Eye (tissue), 1 donor: ENCODE measurements around the gene SLC22A2.

ENCODE experiments used
- DNase-seq: peaks from one replicate; pipeline ENCODE4 v3.0.0-alpha.2; 2015

Gene SLC22A2

DNA sequence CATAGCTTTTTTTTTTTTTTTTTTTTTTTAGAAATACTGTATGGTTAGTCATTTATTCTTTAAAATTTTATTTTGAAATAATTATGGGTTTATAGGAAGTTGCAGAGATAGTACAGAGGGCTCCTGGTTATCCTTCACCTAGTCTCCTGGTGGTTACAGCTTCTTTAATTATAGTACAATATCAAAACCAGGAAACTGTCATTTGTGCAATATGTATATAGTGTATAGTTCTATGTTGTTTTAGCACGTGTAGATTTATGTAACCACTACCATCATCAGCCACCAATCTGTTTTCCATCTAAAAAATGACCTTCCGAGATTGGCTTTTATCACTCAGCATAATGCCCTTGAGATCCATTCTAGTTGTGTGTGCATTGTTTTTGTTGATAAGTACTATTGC, 54.7 kb downstream of the SLC22A2 start:
- no peak for DNase-seq

DNA sequence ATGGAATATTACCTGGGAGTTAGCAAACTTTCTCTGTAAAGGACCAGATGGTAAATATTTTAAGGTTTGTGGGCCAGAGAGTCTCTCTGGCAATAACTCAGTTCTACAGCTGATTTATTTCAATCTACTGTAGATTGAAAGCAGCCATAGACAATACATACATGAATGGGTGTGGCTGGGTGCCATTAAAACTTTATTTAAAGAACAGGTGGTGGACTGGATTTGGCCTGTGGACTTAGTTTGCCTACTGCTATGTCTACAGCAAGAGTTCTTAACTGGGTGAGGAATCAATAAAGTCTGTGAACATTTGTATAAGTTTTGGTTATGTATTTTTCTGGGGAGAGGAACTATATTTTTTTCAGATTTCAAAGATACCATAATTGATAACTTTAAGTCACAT, 55.1 kb downstream of the SLC22A2 start:
- no peak for DNase-seq

DNA sequence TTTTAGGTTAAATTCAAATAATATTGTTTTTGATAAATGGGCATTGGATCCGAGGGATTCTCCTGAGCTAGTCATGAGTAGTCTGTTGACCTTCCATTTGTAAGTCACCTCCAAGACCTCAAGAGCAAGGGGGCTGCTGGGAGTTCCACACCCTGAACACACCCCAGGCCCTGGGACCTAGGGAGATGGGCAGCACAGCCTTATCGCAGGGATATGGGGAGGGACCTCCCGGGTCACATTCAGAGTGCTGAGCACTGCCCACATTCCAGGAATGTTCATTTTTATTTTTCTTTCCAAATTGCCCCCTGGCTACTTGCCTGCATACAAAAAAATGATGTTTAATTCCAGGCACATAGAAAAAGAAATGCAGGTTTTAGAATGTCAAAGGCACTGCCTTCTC, 55.5 kb downstream of the SLC22A2 start:
- no peak for DNase-seq

DNA sequence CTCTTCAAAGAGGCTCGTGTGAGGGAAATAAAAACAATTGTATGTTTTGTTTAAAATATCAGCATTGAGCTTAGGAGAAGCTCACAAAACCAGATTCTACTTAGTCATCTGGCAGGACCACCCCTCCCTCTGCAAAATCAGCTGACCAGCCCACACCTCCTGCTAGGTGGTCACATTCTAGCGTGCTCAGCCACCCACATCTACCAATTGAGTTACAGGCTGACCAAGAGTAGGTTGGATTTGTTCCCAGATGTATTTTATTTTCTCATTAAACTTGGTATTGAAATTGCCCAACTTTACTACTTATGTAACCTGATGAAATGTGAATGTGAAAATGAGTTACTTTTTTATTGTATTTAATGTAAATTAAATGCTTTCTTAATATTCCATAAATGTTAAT, 56.2 kb downstream of the SLC22A2 start:
- DNase-seq = no peak

DNA sequence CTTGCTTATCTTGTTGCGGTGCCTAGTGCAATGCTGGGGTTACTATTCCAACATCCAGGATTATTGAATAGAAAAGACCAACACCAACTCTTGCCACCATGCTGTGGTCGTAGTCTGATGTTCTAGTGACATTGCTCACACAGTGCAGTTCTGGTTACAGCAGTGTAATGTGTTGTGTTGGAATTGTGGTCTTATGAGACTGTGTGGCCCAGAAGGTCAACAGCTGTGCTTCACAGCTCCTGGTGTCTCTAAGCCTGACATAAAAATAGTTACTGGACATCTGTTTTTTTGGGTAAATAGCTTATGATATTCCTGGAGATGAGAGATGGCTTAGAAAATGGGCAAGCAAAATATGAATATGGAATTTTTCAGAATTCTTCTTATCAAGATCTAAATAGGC, 57.6 kb downstream of the SLC22A2 start:
- DNase-seq = no peak

DNA sequence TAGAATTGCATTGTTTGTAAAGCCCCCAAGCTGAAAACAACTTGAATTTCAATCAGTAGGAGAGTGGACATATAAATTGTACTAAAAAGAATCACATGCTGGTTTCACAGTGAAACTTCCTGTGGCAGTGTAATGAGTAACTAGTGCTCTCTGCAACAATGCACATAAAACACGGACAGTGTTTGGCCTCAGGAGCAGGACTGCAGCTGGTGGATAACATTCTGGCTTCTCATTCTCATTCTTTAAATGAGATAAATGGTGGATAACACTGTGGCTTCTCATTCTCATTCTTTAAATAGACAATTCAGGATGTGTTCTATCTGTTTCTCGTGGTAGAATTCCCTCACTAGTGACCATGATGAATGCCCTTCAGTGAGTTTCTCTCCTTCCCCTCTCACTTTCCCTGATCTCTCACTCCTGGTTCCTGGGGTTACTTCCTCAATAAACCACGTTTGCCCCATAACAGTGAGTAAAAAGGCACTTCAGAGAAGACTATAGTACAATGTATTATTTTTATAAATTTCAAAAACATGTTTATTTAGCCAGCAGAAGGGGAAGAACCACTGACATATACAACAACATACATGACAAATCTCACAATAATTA, 59.9 kb downstream of the SLC22A2 start:
- no peak for DNase-seq

DNA sequence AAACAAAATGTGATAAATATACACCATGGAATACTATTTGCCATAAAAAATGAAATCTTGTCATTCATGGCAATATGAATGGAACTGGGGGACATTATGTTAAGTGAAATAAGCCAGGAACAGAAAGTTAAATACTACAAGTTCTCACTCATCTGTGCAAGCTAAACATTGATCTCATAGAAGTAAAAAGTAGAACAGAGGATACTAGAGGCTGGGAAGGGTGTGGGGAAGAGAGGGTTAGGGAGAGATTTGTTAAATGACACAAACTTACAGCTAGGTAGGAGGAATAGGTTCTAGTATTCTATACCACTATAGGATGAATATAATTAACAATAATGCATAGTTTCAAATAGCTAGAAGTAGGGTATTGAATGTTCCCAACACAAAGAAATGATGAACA, 61.0 kb downstream of the SLC22A2 start:
- no peak for DNase-seq

DNA sequence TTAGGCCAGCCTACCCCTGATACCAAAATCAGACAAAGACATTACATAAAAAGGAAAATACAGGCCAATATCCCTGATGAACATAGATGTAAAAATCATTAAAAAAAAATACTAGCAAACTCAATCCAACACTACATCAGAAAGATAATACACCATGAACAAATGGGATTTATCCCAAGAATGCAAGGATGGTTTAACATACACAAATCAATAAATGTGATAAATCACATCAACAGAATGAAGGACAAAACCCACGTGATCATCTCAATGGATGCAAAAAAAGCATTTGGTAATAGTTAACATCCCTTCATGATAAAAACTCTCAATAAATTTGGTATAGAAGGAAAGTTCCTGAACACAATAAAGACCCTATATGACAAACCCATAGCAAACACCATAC, 63.8 kb downstream of the SLC22A2 start:
- no peak for DNase-seq

DNA sequence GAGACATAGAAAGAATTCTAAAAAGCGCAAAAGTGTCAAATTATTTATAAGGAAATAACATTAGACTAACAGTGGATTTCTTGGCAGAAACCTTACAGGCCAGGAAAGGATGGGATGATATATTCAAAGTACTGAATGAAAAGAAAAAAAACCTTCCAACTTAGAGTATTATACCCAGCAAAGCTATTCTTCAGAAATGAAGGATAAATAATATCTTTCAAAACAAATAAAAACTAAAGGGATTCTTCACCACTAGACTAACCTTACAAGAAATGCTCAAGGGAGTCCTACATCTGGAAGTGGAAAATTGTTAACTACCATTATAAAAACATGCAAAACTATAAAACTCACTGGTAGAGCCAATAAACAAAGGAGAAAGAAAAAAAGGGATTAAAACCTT, 65.8 kb downstream of the SLC22A2 start:
- no peak for DNase-seq

DNA sequence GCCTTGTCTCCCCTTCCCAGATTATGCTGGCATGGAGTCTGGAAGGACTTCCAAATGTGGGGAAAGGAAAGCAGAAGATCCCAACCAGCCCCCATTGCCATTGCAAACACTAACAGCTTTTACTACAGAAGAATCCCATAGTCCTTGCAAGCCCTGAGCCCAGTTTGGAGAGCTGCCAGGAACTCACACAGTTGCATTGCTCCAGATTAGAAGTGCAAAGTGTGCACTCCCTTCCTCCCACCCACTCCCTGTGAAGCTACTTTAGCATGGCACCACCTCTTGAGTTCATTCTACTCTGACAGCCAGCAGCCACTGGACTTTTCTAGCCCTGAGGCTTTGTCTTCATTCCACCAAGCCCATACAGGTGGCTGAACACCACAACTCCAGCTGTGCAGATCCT, 67.6 kb downstream of the SLC22A2 start:
- DNase-seq = peak; percentile 24

DNA sequence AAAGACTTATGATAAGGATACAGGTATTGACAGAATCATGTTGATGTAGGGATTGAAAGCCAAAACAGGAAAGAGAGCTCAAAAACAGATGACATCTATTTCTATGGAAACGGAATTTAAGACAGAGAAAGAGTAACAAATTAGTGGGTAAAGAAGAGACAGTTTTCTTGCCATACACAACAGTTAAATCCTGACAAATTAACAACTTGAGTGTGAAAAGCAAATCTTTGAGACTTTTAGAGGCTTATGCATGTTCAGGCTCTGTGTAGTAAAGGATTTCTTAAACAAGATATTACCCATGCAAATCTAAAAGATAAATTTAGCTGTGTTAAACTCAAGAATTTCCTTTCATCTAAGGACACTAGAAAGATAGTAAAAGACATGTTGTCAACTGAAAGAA, 68.5 kb downstream of the SLC22A2 start:
- DNase-seq = no peak

DNA sequence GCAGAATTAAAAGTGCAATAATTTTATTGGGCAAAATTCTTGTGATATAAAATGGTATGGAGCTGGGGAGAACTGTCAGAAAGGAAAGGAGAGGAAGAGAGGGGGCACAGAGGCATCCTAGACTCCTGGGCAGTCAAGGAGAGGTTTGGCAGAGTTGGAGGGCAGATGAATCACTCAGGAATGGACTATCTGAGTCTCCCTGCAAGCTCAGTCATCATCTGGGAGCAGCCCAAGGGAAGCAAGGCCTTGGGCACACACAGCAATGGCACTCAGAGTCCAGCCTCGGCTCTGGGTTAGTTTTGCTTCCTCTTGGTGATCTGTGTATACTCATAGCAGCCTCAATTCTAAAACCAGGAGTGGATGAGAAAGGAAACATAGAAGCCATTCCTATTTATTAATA, 69.8 kb downstream of the SLC22A2 start:
- no peak for DNase-seq

DNA sequence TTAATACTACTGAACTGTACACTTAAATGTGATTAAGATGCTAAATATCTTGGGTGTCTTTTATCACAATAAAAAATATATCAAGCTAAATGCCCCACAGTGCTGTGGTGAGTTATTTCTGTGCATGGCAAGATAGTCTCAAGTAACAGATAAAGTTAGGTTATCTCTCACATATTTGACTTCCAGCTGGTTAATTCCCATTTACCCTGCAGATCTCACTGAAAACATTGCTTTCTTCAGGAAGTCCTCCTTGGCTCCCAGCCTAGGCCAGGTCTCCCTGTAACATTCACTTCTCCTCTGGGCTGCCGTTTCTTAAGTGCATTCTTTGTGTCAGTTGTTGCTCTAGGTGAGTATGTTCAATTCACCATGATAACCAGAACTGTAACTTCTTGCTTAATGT, 77.9 kb downstream of the SLC22A2 start:
- DNase-seq = no peak

DNA sequence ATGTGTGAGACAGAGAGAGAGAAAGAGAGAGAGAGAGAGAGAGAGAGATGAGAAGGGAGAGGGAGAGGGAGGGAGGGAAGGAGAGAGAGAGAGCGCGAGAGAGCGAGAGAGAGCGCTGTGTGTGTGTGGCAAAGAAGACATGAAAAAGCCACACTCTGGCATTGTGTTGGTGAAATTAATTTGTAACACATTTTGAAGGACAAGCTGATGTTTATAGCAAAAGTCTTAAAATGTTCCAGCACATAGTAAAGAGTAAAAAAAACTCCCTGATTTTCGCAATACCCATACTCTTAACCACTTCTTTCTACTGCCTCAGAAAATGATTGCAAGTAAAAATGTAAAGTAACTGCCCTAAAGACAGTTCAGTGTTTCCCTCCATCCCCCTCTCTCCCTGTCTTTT, 80.3 kb downstream of the SLC22A2 start:
- no peak for DNase-seq

DNA sequence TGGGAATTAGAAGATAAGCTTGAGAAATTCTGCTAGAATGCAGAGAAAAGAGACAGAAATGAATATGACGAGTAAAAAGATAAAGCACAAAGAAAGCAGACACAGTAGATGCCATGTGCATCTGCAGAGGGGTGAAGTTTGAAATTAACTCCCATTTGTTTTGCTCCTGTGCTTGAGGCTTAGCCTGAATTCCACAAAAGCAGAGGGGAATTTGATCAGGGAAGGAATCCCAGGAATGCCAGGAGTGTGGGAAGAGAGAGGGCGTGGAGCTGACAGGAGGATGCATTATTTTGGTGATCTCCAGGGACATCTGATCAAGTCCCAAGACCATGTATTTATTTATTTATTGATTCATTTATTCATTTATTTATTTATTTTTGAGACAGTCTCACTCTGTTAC, 81.4 kb downstream of the SLC22A2 start:
- DNase-seq = no peak

DNA sequence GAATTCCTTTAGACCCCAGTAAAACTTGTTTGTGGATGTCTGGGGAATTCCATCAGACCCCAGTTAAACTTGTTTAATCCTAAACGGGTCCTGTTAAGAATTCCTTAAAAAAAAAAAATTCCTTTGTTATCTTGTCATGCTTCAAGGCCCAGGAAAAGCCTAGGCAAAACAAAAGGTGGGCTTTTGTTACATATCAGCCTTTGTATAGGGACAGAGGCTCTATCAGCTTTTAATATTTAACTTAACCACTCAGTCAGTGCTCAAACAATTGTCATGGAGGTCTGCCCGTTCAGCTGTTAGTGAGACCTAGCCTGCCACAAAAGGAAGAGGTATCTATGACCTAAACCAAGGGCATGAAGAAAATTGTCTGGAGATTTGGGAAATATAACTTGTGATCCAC, 83.9 kb downstream of the SLC22A2 start:
- no peak for DNase-seq

DNA sequence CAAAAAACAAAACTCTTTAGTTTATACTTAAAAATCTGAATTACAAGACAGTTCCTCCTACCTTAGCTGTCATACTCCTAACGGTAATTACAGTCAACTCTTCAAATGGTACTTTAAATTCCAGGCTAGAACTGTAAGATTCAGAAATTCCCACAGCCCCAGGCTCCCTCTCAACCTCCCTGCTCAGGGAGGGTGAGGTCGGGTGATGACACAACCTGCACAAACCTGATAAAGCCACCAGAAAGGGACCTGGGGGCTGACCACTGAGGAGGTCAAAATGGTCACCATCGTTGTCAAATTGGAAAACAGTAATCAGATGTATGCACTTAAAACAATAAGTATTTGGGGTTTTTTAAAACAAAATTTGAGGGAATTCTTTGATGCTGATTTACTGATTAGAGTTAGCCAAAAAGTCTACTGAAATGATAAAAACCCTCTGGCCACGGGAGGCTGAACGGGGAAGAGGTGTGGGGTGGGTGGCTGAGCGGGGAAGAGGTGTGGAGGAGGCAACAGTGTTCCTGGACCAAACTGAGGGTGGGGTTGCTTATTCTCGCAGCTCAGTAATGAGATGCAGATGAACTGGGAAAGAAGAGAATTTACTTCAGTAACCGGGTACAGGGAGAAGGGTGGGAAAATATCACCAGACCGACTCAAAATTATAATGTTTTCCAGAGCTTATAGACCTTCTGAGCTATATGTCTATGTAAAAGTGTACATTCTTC, 84.7 kb downstream of the SLC22A2 start:
- DNase-seq = no peak

DNA sequence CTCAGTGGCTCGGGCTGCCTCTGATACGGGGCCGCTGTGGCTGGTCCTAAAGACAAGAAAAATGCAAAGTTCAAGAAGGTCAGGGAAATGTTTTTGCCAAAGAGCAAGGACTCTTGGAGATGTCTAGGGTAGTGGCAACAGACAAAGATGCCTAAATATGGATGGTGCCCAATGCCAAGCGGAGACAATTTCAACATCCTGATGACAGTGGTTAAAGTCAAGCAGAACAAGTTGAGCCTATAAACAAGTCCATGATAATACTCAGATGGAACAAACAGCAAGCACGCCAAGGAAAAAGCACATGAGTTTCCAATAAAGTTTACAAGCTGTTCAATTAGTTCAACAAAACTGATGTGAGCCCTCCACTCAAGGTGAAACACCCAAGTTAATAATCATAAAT, 85.9 kb downstream of the SLC22A2 start:
- DNase-seq = no peak

DNA sequence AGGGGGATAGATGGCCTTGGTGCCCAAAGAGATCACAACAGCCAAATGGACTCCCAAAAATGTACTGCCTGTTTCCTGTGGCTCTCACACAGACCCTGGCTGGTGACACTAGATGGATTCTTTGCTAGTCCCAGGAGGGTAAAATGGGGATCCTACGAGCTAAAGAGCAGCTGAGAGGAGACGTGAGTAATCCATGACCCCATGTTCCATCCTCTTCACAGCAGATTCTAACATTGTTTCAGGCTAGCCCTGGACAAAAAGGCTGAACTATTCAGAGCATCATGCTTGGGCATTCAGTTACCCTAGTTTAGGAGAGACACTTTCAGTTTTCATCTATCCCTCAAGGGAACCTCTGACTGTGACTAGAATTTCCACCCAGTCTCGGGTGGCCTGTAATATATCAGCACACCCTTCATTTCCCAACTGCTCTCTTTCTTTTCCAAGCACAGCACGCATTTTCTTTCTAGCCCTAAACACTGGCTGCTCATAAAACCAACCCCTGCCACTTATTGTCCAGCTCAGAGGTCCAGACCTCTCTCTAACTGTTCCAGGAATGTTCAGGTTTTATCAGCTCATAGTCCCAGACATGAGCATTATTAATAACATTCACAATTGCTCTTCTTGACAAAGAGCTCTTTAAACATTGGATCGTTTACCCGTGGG, 88.5 kb downstream of the SLC22A2 start:
- peak; percentile 18 for DNase-seq

DNA sequence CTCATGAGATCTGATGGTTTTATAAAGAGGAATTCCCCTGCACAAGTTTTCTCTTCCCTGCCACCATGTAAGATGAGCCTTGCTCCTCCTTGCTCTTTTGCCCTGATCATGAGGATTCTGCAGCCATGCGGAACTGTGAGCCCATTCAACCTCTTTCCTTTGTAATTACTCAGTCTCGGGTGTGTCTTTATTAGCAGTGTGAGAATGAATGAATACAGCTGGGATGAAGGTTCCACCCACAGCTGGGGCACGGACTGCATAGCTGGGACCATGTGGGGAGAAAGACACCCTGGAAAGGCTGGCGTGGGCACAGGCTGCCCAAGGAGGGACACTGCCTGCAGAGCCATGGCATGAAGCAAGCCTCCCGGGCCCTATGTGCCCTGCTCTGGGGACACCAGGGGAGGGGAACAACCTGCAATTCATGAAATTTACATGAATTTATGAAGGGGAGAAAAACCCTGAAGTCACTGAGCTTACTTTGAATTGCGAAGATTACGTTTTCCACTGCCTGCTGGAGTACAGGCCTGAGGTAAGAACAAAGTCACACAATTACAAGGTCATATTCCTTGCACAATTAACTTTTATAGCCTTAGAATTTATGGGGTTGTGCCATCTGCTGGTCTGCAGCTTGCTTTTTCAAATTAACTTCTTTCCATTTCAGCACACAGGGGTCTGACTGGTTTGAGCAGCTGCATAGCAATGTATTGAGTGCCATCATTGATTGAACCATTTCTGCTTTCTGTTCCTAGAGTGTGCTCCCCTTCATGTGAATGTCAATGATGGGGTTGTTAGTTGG, 90.8 kb downstream of the SLC22A2 start:
- no peak for DNase-seq
